Natural killer cell treated with Interleukin-12 subunit alpha and Interleukin-12 subunit beta and Interleukin-15 and Interleukin-18, amount 100 ng/mL, for 72 hours (primary cell): Measurements from ENCODE around the gene ZFP91. TPM values are rescaled to one million over a fixed set of nuclear protein-coding genes. Genes with fewer than 3 reads are reported as not detected.
A peak's percentile ranks its signal among the peaks of the same experiment; 100 is the strongest.

Experiments
- ATAC-seq, 2 donors: fragments of 150-1000 bp; cut with Tn5 transposase in 1 of 2; sonication (Bioruptor Pico), chemical (Tn5 transposase) in 1 of 2; 2 replicates each; pipeline ENCODE4 v1.10.0; 2021
- DNase-seq: peaks from one replicate; pipeline ENCODE4 v3.0.0; 2022; ENCODE audit warnings: low spot score
- H3K27ac Mint-ChIP-seq, 2 donors: 1 replicate in 1 of 2; 2 replicates in 1 of 2; pipeline ENCODE4 v1.8.0; 2022; ENCODE audit warnings: mixed read lengths in 2 of 2, mild to moderate bottlenecking in 1 of 2, moderate library complexity in 1 of 2
- H3K27me3 Mint-ChIP-seq, 2 donors: 1 replicate in 1 of 2; 2 replicates in 1 of 2; pipeline ENCODE4 v1.8.0; 2022; ENCODE audit warnings: mixed read lengths in 2 of 2
- H3K36me3 Mint-ChIP-seq: one replicate; pipeline ENCODE4 v1.8.0; 2022; ENCODE audit warnings: mixed read lengths
- H3K4me1 Mint-ChIP-seq, 2 donors: 1 replicate in 1 of 2; 2 replicates in 1 of 2; pipeline ENCODE4 v1.8.0; 2022; ENCODE audit warnings: low read depth in 2 of 2, mixed read lengths in 2 of 2, mild to moderate bottlenecking in 1 of 2
- H3K4me3 Mint-ChIP-seq: one replicate; pipeline ENCODE4 v1.8.0; 2022; ENCODE audit warnings: mixed read lengths
- H3K9me3 Mint-ChIP-seq: 2 replicates; pipeline ENCODE4 v1.8.0; 2022; ENCODE audit warnings: mixed read lengths
- total RNA-seq, 2 donors: library from RNA; stranded (reverse); gene quantifications; one replicate each; pipeline ENCODE4 v1.2.3, GENCODE V29; 2022

The ZFP91 gene
- total RNA-seq, 2 donors from 2014 or later, result 52.9 to 54.3 TPM

DNA sequence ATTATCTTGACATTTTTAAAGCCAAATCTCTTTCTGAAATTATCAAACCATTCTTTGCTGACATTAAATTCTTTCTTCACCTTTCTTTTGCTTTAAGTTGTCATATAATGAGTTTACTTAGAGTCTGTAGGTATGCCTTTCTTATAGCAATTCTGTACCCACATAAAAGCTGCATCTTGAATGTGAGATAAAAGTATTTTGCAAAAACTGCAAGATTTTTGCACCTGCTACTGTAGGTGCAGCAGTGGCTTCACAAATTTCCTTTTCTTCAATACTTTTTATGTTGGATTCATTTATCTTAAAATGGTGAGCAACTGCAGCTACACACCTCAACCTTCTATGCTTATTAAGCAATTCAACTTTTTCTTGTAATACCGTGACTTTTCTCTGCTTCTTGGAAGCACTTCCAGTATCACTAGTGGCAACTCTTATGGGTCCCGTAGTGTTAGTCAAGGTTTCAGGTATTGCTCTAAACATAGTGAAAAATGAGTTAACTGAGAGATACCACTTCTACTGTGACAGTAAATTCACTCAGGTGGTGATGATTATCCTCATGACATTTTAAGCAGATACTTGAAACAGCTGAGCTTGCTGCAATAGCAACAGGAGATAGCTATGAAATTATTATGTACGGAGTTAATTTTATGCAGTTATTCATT, 18.8 kb downstream of the ZFP91 start:
- ATAC-seq, result peak in 1 of 2 donors; percentile 66
- peak overlapping the region; percentile 18 for H3K4me3 Mint-ChIP-seq

DNA sequence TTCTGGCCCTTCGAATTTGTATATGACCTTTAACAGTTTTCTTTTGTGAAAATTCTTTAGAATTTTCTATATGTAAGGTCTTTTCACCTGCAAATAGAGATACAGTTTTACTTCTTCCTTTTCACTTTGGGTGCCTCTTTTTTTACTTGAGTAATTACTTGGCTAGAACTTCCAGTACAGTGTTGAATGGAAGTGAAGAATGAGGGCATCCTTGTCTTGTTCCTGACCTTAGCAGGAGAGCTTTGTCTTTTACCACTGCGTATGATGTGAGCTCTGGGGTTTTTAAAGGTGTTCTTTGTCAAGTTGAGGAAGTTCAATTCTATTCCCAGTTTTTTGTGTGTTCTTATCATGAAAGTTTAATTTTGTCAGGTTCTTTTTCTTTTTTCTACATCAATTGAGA, 21.6 kb downstream of the ZFP91 start:
- DNase-seq (no peak), ATAC-seq (no peak)
- Mint-ChIP-seq H3K36me3 (peaks cover 6% of the 10 kb centered on the region), H3K4me3 (no peak overlapping the region), H3K27me3 (no peaks in the 10 kb centered on the region), H3K9me3 (no peaks in the 10 kb centered on the region), H3K4me1 (peaks cover 62 to 78% of the 10 kb centered on the region in 2 donors), H3K27ac (peak overlapping the region in 1 of 2 donors; percentile 10)

More for the DNA sequence above, 18.8 kb downstream of the ZFP91 start:
- Mint-ChIP-seq H3K4me1 (peaks cover 51 to 67% of the 10 kb centered on the region in 2 donors), H3K9me3 (no peaks in the 10 kb centered on the region), H3K27me3 (no peaks in the 10 kb centered on the region), H3K27ac (peak overlapping the region; percentile 11 to 46), H3K36me3 (peaks cover 17% of the 10 kb centered on the region)
- no peak for DNase-seq

- peaks cover 17% of the 10 kb centered on the region for H3K36me3 Mint-ChIP-seq
- H3K27ac Mint-ChIP-seq, result peak overlapping the region in 1 of 2 donors; percentile 43
- no peak for DNase-seq
- peaks cover 43 to 45% of the 10 kb centered on the region in 2 donors for H3K4me1 Mint-ChIP-seq
- no peak for ATAC-seq
- H3K4me3 Mint-ChIP-seq, result no peak overlapping the region
- no peaks in the 10 kb centered on the region for H3K27me3 Mint-ChIP-seq
- no peaks in the 10 kb centered on the region for H3K9me3 Mint-ChIP-seq
Observed at GRCh38 chr11:58606930-58607714, 28.3 kb downstream of the ZFP91 start.

DNA sequence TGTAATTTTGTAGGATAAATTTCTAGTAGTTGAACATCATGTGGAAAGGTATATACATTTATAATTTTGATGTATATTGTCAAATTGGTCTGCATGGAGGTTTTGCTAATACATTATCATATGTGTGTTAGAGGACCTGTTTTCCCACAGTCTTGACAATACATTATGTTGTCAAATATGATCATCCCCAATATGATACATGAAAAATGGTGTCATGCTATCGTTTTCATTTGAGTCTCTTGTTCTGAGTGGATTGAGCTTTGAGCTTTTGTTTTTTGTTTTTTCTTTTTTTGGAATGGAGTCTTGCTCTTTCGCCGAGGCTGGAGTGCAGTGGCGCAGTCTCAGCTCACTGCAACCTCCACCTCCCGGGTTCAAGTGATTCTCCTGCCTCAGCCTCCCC, 29.5 kb downstream of the ZFP91 start:
- H3K9me3 Mint-ChIP-seq, result no peaks in the 10 kb centered on the region
- H3K36me3 Mint-ChIP-seq, result peaks cover 19% of the 10 kb centered on the region
- no peaks in the 10 kb centered on the region for H3K27me3 Mint-ChIP-seq
- no peak overlapping the region for H3K27ac Mint-ChIP-seq
- ATAC-seq (no peak), DNase-seq (no peak)
- no peak overlapping the region for H3K4me3 Mint-ChIP-seq
- H3K4me1 Mint-ChIP-seq, result peaks cover 31 to 37% of the 10 kb centered on the region in 2 donors

GRCh38 chr11:58609723-58610122, 30.9 kb downstream of the ZFP91 start:
- Mint-ChIP-seq H3K9me3 (no peaks in the 10 kb centered on the region), H3K27me3 (no peaks in the 10 kb centered on the region), H3K4me3 (no peak overlapping the region), H3K4me1 (peaks cover 23 to 36% of the 10 kb centered on the region in 2 donors), H3K27ac (no peak overlapping the region), H3K36me3 (peaks cover 32% of the 10 kb centered on the region)
- ATAC-seq, result no peak
- DNase-seq, result no peak

DNA sequence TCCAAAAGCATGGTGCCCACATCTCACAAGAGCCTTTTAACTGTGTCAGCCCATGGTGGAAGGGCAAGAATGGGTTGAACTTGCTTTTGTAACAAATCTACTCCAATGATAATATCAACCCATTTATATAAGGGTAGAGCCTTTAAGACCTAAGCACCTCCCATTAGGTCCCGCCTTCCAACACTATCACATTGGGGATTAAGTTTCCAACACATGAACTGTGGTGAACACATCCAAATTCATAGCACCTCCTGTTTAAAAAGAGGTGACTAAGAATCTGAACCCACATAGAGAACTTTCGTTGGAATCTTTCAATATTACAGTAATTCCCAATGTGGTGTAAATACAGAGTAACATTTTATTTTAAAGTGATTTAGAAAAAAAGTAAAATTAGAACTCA, 34.4 kb downstream of the ZFP91 start:
- DNase-seq (no peak), ATAC-seq (no peak)
- Mint-ChIP-seq H3K27me3 (no peaks in the 10 kb centered on the region), H3K4me1 (peaks cover 6 to 16% of the 10 kb centered on the region in 2 donors), H3K9me3 (no peaks in the 10 kb centered on the region), H3K36me3 (peaks cover 53% of the 10 kb centered on the region), H3K4me3 (no peak overlapping the region), H3K27ac (no peak overlapping the region)

GRCh38 chr11:58615559-58615958, 36.7 kb downstream of the ZFP91 start:
- H3K27ac Mint-ChIP-seq, result no peak overlapping the region
- H3K4me1 Mint-ChIP-seq, result peaks cover 9 to 20% of the 10 kb centered on the region in 2 donors
- H3K27me3 Mint-ChIP-seq, result no peaks in the 10 kb centered on the region
- no peak for DNase-seq
- no peak overlapping the region for H3K4me3 Mint-ChIP-seq
- H3K9me3 Mint-ChIP-seq, result no peaks in the 10 kb centered on the region
- H3K36me3 Mint-ChIP-seq, result peaks cover 73% of the 10 kb centered on the region
- no peak for ATAC-seq

- ATAC-seq, result no peak
- peaks cover 63% of the 10 kb centered on the region for H3K36me3 Mint-ChIP-seq
- H3K27me3 Mint-ChIP-seq, result no peaks in the 10 kb centered on the region
- peaks cover 6 to 15% of the 10 kb centered on the region in 2 donors for H3K4me1 Mint-ChIP-seq
- no peak for DNase-seq
- H3K4me3 Mint-ChIP-seq, result no peak overlapping the region
- H3K27ac Mint-ChIP-seq, result no peak overlapping the region
- no peaks in the 10 kb centered on the region for H3K9me3 Mint-ChIP-seq
Observed at GRCh38 chr11:58616594-58616993, 37.7 kb downstream of the ZFP91 start.

GRCh38 chr11:58617976-58618557, 39.2 kb downstream of the ZFP91 start:
- no peak for ATAC-seq
- H3K9me3 Mint-ChIP-seq, result no peaks in the 10 kb centered on the region

DNA sequence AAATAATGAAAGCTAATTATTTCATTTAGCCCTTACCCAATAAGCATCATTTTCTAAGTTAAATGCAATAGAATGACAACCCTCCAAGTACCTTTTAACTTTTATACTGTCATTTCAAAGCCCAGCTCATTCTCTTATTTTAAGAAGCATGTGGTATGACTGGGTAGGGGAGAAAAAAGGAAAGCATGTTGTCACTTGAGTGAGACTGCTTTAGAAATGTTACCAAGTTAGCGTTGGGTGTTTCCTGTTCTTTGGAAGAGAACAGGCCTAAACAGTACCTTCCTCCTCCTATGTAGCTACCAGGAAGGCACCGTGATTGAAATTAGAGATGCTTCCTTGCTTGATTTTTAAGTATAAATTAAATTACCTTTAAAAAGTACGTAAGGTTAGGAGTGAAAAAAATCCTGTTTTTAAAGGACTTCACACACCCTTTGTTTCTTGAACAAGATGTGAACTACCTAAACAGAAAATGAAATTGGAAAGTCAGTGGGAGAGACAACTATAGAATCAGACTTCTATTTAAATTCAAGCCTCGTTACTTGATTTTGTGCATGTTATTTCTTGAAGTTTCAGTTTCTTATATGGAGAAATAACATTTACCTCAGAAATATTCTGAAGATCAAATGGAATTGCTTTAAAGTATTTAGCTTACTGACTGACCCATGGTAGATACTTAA, 42.9 kb downstream of the ZFP91 start:
- ATAC-seq (no peak), DNase-seq (no peak)
- Mint-ChIP-seq H3K36me3 (peaks cover 63% of the 10 kb centered on the region), H3K9me3 (no peaks in the 10 kb centered on the region), H3K27me3 (no peaks in the 10 kb centered on the region), H3K4me3 (no peak overlapping the region), H3K4me1 (peaks cover 7 to 8% of the 10 kb centered on the region in 2 donors), H3K27ac (no peak overlapping the region)

More at GRCh38 chr11:58617976-58618557, 39.2 kb downstream of the ZFP91 start:
- Mint-ChIP-seq H3K4me3 (no peak overlapping the region), H3K4me1 (peaks cover 8 to 14% of the 10 kb centered on the region in 2 donors), H3K36me3 (peaks cover 67% of the 10 kb centered on the region), H3K27ac (peak overlapping the region in 1 of 2 donors; percentile 88), H3K27me3 (no peaks in the 10 kb centered on the region)
- no peak for DNase-seq

DNA sequence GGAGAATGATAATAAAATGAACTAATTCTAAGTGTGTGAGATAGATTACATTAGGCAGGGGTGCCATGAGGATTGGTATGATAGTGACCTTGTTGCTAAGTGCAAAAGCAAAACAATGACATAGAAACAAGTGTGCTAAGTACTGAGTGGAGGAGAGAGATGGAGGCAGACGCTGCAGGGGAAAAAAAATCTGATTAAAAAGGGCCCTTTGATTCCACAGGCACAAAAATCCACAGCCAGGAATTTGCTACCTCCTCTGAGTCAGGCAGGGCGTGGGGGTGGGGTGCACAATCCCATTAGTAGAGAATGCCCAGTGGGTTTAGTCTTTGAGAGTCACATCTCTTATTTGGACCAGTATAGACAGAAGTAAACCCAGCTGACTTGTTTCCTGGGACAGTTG, 43.5 kb downstream of the ZFP91 start, which contains the start of gene CNTF:
TSS of gene CNTF (plus strand) at position 322 of the 400 bp plus-strand sequence. CDS start 88 bp downstream, outside the sequence.
- no peaks in the 10 kb centered on the region for H3K27me3 Mint-ChIP-seq
- peaks cover 6 to 8% of the 10 kb centered on the region in 2 donors for H3K4me1 Mint-ChIP-seq
- no peaks in the 10 kb centered on the region for H3K9me3 Mint-ChIP-seq
- peaks cover 61% of the 10 kb centered on the region for H3K36me3 Mint-ChIP-seq
- no peak within 1 kb of the TSS for H3K27ac Mint-ChIP-seq
- no peak within 1 kb of the TSS for H3K4me3 Mint-ChIP-seq
- ATAC-seq (no peak), DNase-seq (no peak)

DNA sequence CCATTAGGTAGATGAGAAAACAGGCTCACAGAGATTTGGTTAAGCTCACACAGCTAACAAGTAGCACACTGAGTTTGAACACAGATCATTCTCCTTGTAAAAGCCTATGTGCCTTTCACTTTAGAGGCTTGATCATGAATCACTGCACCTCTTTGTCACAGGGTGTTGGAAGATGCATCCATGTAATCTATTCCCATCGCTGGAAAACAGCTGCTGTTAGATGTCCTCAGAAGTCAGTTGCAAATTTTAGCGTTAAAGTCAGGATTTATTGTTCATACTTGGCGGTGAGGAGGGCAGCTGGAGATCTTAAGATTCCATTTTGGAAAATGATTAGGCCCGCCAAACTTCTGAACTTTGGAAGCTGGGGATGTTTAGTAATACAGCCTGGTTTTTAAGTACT, 46.2 kb downstream of the ZFP91 start:
- Mint-ChIP-seq H3K9me3 (no peaks in the 10 kb centered on the region), H3K36me3 (peaks cover 44% of the 10 kb centered on the region), H3K27ac (no peak overlapping the region), H3K27me3 (no peaks in the 10 kb centered on the region), H3K4me1 (peaks cover 3 to 5% of the 10 kb centered on the region in 2 donors), H3K4me3 (no peak overlapping the region)
- ATAC-seq (no peak), DNase-seq (no peak)

DNA sequence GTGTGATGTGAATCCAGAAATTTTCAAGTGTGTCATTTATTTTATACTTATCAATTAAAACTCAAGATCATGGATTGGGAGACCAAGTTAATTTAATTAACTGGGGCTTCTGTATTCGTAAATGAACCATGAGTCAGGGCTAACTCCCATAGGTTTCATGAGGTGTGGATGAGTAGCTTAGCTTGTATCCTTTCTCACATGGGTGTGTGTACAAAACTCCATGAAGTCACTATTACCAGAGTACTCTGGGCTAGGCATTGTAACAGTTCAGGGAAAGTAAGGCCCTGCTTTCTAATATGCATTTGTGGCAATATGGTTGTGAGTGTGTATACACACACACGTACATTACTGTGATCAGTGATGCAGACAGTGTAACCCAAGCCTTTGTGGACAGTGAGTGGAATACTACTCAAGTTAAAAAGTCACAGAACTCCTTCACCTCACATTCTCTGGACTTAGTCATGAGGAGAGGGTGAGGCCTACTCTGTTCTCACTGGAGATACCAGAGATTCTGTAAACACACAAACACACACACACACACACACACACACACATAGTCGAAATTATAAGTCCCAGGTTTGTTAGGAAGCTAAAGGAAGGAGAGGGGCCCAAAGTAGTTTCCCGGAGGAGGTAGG, 47.1 kb downstream of the ZFP91 start:
- DNase-seq (no peak), ATAC-seq (no peak)
- Mint-ChIP-seq H3K9me3 (no peaks in the 10 kb centered on the region), H3K36me3 (peaks cover 39% of the 10 kb centered on the region), H3K4me3 (no peak overlapping the region), H3K27me3 (no peaks in the 10 kb centered on the region), H3K27ac (no peak overlapping the region), H3K4me1 (peaks cover 0 to 3% of the 10 kb centered on the region in 2 donors)
